DMS53 treated with DMSO at 0.1 percent for 48 hours (cell line): ENCODE measurements around the gene FAM193A.

Experiments
- DNase-seq: peaks from one replicate; lab custom pipeline; 2025; ENCODE audit not compliant: unreplicated experiment; lab: John Stamatoyannopoulos, UW

The FAM193A gene

GRCh38 chr4:2688697-2689096 is 152.2 kb downstream of the FAM193A start:
- no peak for DNase-seq

GRCh38 chr4:2689114-2689513 is 152.7 kb downstream of the FAM193A start:
- DNase-seq = no peak

GRCh38 chr4:2689825-2690700 is 153.6 kb downstream of the FAM193A start:
- no peak for DNase-seq

- DNase-seq = no peak
Measured at GRCh38 chr4:2691313-2691712, 154.9 kb downstream of the FAM193A start.

GRCh38 chr4:2691952-2692435 is 155.5 kb downstream of the FAM193A start:
- no peak for DNase-seq

GRCh38 chr4:2694691-2695090 is 158.2 kb downstream of the FAM193A start:
- no peak for DNase-seq

GRCh38 chr4:2695346-2696060 is 159.1 kb downstream of the FAM193A start:
- DNase-seq = no peak

- no peak for DNase-seq
Measured at GRCh38 chr4:2696423-2696822, 160.0 kb downstream of the FAM193A start.

GRCh38 chr4:2697995-2698414 is 161.6 kb downstream of the FAM193A start:
- DNase-seq = no peak

GRCh38 chr4:2698504-2698903 is 162.1 kb downstream of the FAM193A start:
- DNase-seq = no peak

- no peak for DNase-seq
Measured at GRCh38 chr4:2698951-2699505, 162.6 kb downstream of the FAM193A start.

GRCh38 chr4:2699534-2699933 is 163.1 kb downstream of the FAM193A start:
- no peak for DNase-seq

- no peak for DNase-seq
Measured at GRCh38 chr4:2700031-2700430, 163.6 kb downstream of the FAM193A start.

GRCh38 chr4:2702361-2702760 is 165.9 kb downstream of the FAM193A start:
- no peak for DNase-seq

GRCh38 chr4:2702770-2703169 is 166.3 kb downstream of the FAM193A start:
- no peak for DNase-seq

- DNase-seq = no peak
Measured at GRCh38 chr4:2712261-2712842, 175.9 kb downstream of the FAM193A start.

- no peak for DNase-seq
Measured at GRCh38 chr4:2713337-2713736, 176.9 kb downstream of the FAM193A start.

- no peak for DNase-seq
Measured at GRCh38 chr4:2714061-2714770, 177.8 kb downstream of the FAM193A start.

- no peak for DNase-seq
Measured at GRCh38 chr4:2714918-2715317, 178.5 kb downstream of the FAM193A start.

- DNase-seq = no peak
Measured at GRCh38 chr4:2715426-2715825, 179.0 kb downstream of the FAM193A start.

- DNase-seq = no peak
Measured at GRCh38 chr4:2716236-2716635, 179.8 kb downstream of the FAM193A start.
